K562 (cell line): ENCODE measurements around the gene BRF1. TPM values are rescaled to one million over a fixed set of nuclear protein-coding genes. Genes with fewer than 3 reads are reported as not detected.

ENCODE experiments used
- ATAC-seq: fragments of 200-7000 bp; cut with Tn5 transposase; 3 replicates; pipeline ENCODE4 v1.9.1; 2020; ENCODE audit warnings: moderate library complexity
- BruUV-seq: library from RNA; stranded (reverse); fragments of 400-500 nt; replicated peaks from 2 replicates; lab custom pipeline; 2021; lab: Mats Ljungman, UMichigan
- CTCF ChIA-PET: fragments of 300-600 bp; formaldehyde crosslinking; extraction: SDS; loops from one replicate; lab custom pipeline; 2021; ENCODE audit warnings: low intra/inter-chr PET ratio; lab: Yijun Ruan, JAX
- POLR2A ChIA-PET: fragments of 300-600, 350-650 bp; sonication (Branson Sonifier 250); formaldehyde crosslinking; extraction: SDS; loops from one replicate; lab custom pipeline; 2021; ENCODE audit warnings: antibody characterized with exemption, inconsistent platforms; lab: Yijun Ruan, JAX
- DNase-seq, 4 experiments: peaks; one replicate each; pipeline versions ENCODE4 v3.0.0 to v3.0.0-alpha.2; 2011 to 2018; ENCODE audit warnings: low spot score in 3 of 4, mixed read lengths in 3 of 4; ENCODE audit errors: extremely low read depth in 1 of 4
- FAIRE-seq: peaks from 2 replicates; lab custom pipeline; 2011; peaks lifted over from hg19 to GRCh38; lab: Jason Lieb, UNC
- H2AFZ ChIP-seq: 2 replicates; pipeline ENCODE4 v1.6.0; 2011; ENCODE audit warnings: low read depth, low read length, control low read depth, inconsistent platforms
- H3K27ac ChIP-seq: fragments of 200-600 bp; 3 replicates; pipeline ENCODE4 v1.8.0; 2011; ENCODE audit warnings: low read depth, mild to moderate bottlenecking, control low read depth, inconsistent platforms, low read length, moderate library complexity, mixed read lengths; ENCODE audit errors: extremely low read depth
- H3K27me3 ChIP-seq, 2 experiments: fragments of 300-600 bp in 1 of 2; 2 replicates in 1 of 2; 3 replicates in 1 of 2; pipeline versions ENCODE4 v1.6.0 to v1.8.0; 2011; ENCODE audit warnings: inconsistent platforms in 2 of 2, low read length in 2 of 2, mild to moderate bottlenecking in 1 of 2, mixed read lengths in 1 of 2, moderate library complexity in 1 of 2; ENCODE audit not compliant: control insufficient read depth in 2 of 2, insufficient read depth in 2 of 2
- H3K36me3 ChIP-seq: fragments of 300-600 bp; 3 replicates; pipeline ENCODE4 v1.8.0; 2011; ENCODE audit warnings: mild to moderate bottlenecking, low read length, inconsistent platforms; ENCODE audit not compliant: control insufficient read depth, insufficient read depth
- H3K4me1 ChIP-seq, 2 experiments: fragments of 200-600 bp in 1 of 2; replicated peaks in 1 of 2; 2 replicates in 1 of 2; 3 replicates in 1 of 2; pipeline versions ENCODE4 v1.5.1 to v1.8.0; 2011; ENCODE audit warnings: inconsistent platforms in 2 of 2, low read length in 2 of 2, mild to moderate bottlenecking in 1 of 2, mixed read lengths in 1 of 2, moderate library complexity in 1 of 2; ENCODE audit not compliant: control insufficient read depth in 2 of 2, insufficient read depth in 2 of 2
- H3K4me2 ChIP-seq: 2 replicates; pipeline ENCODE4 v1.6.1; 2011; ENCODE audit warnings: low read length, control low read depth, inconsistent platforms, mixed read lengths; ENCODE audit not compliant: insufficient read depth
- H3K4me3 ChIP-seq: fragments of 200-600 bp; sonication (generic), shearing (Covaris generic); 2 replicates; pipeline ENCODE4 v1.5.1; 2016; ENCODE audit warnings: control low read depth, inconsistent platforms
- H3K79me2 ChIP-seq: fragments of 200-600 bp; 3 replicates; pipeline ENCODE4 v1.8.0; 2011; ENCODE audit warnings: low read length, inconsistent platforms; ENCODE audit not compliant: control insufficient read depth, insufficient read depth
- H3K9ac ChIP-seq, 2 experiments: 2 replicates each; pipeline versions ENCODE4 v1.6.0 to v1.6.1; 2011; ENCODE audit warnings: low read depth in 2 of 2, low read length in 2 of 2, control low read depth in 1 of 2, inconsistent platforms in 1 of 2, mild to moderate bottlenecking in 1 of 2, mixed read lengths in 1 of 2; ENCODE audit not compliant: insufficient read depth in 1 of 2
- H3K9me1 ChIP-seq: one replicate; pipeline ENCODE4 v1.6.0; 2011; ENCODE audit warnings: inconsistent platforms, mild to moderate bottlenecking, low read length, moderate library complexity; ENCODE audit not compliant: control insufficient read depth, insufficient read depth
- H3K9me3 ChIP-seq: replicated peaks from 2 replicates; pipeline ENCODE4 v1.5.1; 2011; ENCODE audit warnings: low read depth, low read length, inconsistent platforms; ENCODE audit not compliant: control insufficient read depth, insufficient read depth
- H4K20me1 ChIP-seq: replicated peaks from 2 replicates; pipeline ENCODE4 v1.6.1; 2011; ENCODE audit warnings: low read length, inconsistent platforms, mixed read lengths; ENCODE audit not compliant: control insufficient read depth, insufficient read depth
- C11orf30 ChIP-seq: fragments of 450-650 bp; IDR thresholded peaks from 2 replicates; pipeline ENCODE4 v1.6.1; 2016; ENCODE audit warnings: low read depth, mild to moderate bottlenecking
- CBX2 ChIP-seq: fragments of 200-600 bp; sonication (generic); IDR thresholded peaks from one replicate; pipeline ENCODE4 v1.6.1; 2012; ENCODE audit warnings: mild to moderate bottlenecking, low read length, inconsistent platforms; ENCODE audit not compliant: insufficient read depth, poor library complexity, severe bottlenecking
- DLX4 ChIP-seq: fragments of 250-450 bp; sonication (Bioruptor Pico); IDR thresholded peaks from 2 replicates; pipeline ENCODE4 v1.6.1; 2021; ENCODE audit warnings: mild to moderate bottlenecking
- DMBX1 ChIP-seq: fragments of 250-450 bp; sonication (Bioruptor Pico); IDR thresholded peaks from 2 replicates; pipeline ENCODE4 v1.8.0; 2022; ENCODE audit warnings: inconsistent platforms, mild to moderate bottlenecking, moderate library complexity, borderline replicate concordance
- ERF ChIP-seq: fragments of 450-650 bp; formaldehyde crosslinking; IDR thresholded peaks from 2 replicates; pipeline ENCODE4 v1.4.0; 2020; ENCODE audit warnings: mild to moderate bottlenecking, mixed read lengths
- FOXP1 ChIP-seq: sonication (generic); formaldehyde crosslinking; IDR thresholded peaks from 2 replicates; pipeline ENCODE4 v1.8.0; 2022; ENCODE audit warnings: mild to moderate bottlenecking, missing genetic modification reagents
- GABPA ChIP-seq: fragments of 200-800 bp; sonication (Bioruptor generic); conservative IDR thresholded peaks from 2 replicates; pipeline ENCODE4 v1.6.1; 2016; ENCODE audit warnings: low read depth, missing genetic modification characterization, missing compliant biosample characterization
- HOXB6 ChIP-seq: fragments of 250-450 bp; sonication (Bioruptor Pico); IDR thresholded peaks from 2 replicates; pipeline ENCODE4 v1.5.1; 2022; ENCODE audit warnings: mild to moderate bottlenecking, borderline replicate concordance
- POLR2AphosphoS5 ChIP-seq: IDR thresholded peaks from 2 replicates; pipeline ENCODE4 v1.6.1; 2011; ENCODE audit warnings: mild to moderate bottlenecking, low read depth, low read length, moderate library complexity; ENCODE audit not compliant: control insufficient read depth, insufficient read depth
- SAFB2 ChIP-seq: fragments of 200-400 bp; formaldehyde crosslinking; IDR thresholded peaks from 2 replicates; pipeline ENCODE4 v1.6.1; 2018; ENCODE audit warnings: borderline replicate concordance, low read length, low read depth, moderate library complexity; ENCODE audit not compliant: severe bottlenecking
- SNIP1 ChIP-seq: fragments of 450-650 bp; IDR thresholded peaks from 2 replicates; pipeline ENCODE4 v1.7.1; 2017; ENCODE audit warnings: low read depth, mild to moderate bottlenecking
- ZKSCAN1 ChIP-seq: fragments of 150-350 bp; IDR thresholded peaks from 2 replicates; pipeline ENCODE4 v1.6.1; 2016; ENCODE audit warnings: low read depth, low read length
- ZZZ3 ChIP-seq: fragments of 450-650 bp; IDR thresholded peaks from 2 replicates; pipeline ENCODE4 v1.6.1; 2016; ENCODE audit warnings: antibody characterized with exemption, mild to moderate bottlenecking, moderate library complexity
- WGBS: fragments of 100-300 bp; shearing (Covaris generic); methylation state at CpG from one replicate; pipeline ENCODE4 v1.1.6; 2016; ENCODE audit warnings: low coverage, mixed read lengths; ENCODE audit not compliant: insufficient coverage; ENCODE audit errors: missing lambda C conversion rate; 5-methylcytosine and 5-hydroxymethylcytosine counted together
- in situ Hi-C: fragments of 300-500 bp; cut with MboI; formaldehyde crosslinking; loops from 4 replicates; pipeline ENCODE4 v1.15.0; 2018; ENCODE audit warnings: inconsistent platforms, mixed read lengths
- intact Hi-C: fragments of 100-400 bp; cut with micrococcal nuclease; formaldehyde crosslinking; loops from 2 replicates; pipeline ENCODE4 v1.14.2; 2022
- polyA plus RNA-seq, 8 experiments: library from polyadenylated mRNA; depleted of rRNA in 4 of 8; stranded (reverse) in 5 of 8; unstranded in 3 of 8; fragments of >200 nt; fragmentation: Nextera tagmentation in 2 of 8; fragmentation: Illumina TruSeq in 1 of 8; extraction: Ambion mirVana in 2 of 8; extraction: Trizol in 1 of 8; gene quantifications; 2 replicates each; pipeline versions ENCODE4 v1.2.1 to v1.2.3, GENCODE V29; 2011 to 2014; ENCODE audit warnings: inconsistent platforms in 1 of 8, missing spikeins in 1 of 8
- total RNA-seq, 7 experiments: library from RNA; depleted of rRNA in 6 of 7; stranded (reverse); fragments of >200 nt in 6 of 7; fragmentation: Illumina TruSeq in 2 of 7; extraction: Trizol in 2 of 7; gene quantifications; 2 replicates each; pipeline versions ENCODE4 v1.2.1 to v1.2.3, GENCODE V29; 2011 to 2021; ENCODE audit warnings: low replicate concordance in 1 of 7
- TF ChIP-seq, protein P1 (sequence below), 2 experiments: fragments of 150-350 bp in 1 of 2; IDR thresholded peaks; 2 replicates each; pipeline ENCODE4 v1.6.1; 2012 to 2016; ENCODE audit warnings: low read depth in 2 of 2, low read length in 2 of 2, mild to moderate bottlenecking in 1 of 2, moderate library complexity in 1 of 2

BRF1 gene
- total and polyA plus RNA-seq, 9 of the 15 experiments (the other 6 are each of a cell fraction or from before 2014, with no cell fraction given): 0.14 to 24.6 (median 8.2) TPM

GRCh38 chr14:105241641-105242040 lies 59.2 kb downstream of the BRF1 start (continued):
- TF ChIP-seq DMBX1 (CRISPR knock-in tag): no peak

DNA sequence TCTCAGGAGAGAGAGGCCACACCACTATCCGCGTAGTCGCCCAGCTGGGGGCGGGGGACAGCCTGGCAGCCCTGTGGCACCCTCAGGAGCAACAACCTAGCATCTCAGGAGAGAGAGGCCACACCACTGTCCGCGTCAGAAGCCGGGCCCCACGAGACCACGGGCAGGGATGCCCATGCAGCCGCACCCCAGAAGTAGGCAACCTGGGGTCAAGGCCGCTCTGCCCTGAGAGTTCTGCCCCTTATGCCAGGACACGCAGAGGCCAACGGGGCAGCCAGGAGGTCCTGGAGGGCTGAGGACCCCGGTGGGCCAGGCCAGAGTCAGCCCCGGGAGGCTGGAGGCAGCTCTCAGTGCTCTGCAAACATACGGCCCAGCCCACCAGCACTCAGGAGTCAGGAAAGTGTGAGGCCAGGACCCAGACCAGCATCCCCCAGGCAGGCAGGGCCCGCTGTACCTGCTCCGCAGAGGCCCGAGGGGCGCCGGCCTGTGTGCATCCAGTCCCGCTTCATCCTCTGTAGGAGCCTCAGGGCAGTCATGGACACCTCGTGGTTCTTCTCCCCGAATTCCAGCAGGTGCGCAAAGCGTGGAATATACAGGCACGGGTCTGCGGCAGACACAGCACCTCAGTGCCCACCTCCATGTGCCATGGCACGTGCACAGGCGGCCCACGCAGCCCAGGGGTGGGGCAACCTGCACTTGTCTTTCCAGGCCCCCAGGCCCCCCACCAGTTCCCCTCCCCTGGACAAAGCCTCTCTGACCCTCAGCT lies 59.8 kb downstream of the BRF1 start:
- peaks cover 12% of the 10 kb centered on the region; the same call in 1 of the 3 replicates for H3K36me3 ChIP-seq
- in situ Hi-C loops: no loop called here
- H3K9me1 ChIP-seq: no peaks in the 10 kb centered on the region
- CTCF ChIA-PET: no interaction called here
- ATAC-seq: no peak
- H3K27me3 ChIP-seq: no peaks in the 10 kb centered on the region
- TF ChIP-seq, protein P1, sequence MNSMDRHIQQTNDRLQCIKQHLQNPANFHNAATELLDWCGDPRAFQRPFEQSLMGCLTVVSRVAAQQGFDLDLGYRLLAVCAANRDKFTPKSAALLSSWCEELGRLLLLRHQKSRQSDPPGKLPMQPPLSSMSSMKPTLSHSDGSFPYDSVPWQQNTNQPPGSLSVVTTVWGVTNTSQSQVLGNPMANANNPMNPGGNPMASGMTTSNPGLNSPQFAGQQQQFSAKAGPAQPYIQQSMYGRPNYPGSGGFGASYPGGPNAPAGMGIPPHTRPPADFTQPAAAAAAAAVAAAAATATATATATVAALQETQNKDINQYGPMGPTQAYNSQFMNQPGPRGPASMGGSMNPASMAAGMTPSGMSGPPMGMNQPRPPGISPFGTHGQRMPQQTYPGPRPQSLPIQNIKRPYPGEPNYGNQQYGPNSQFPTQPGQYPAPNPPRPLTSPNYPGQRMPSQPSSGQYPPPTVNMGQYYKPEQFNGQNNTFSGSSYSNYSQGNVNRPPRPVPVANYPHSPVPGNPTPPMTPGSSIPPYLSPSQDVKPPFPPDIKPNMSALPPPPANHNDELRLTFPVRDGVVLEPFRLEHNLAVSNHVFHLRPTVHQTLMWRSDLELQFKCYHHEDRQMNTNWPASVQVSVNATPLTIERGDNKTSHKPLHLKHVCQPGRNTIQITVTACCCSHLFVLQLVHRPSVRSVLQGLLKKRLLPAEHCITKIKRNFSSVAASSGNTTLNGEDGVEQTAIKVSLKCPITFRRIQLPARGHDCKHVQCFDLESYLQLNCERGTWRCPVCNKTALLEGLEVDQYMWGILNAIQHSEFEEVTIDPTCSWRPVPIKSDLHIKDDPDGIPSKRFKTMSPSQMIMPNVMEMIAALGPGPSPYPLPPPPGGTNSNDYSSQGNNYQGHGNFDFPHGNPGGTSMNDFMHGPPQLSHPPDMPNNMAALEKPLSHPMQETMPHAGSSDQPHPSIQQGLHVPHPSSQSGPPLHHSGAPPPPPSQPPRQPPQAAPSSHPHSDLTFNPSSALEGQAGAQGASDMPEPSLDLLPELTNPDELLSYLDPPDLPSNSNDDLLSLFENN (IDR thresholded peaks at IDR 0.05; ENCODE audit: low read depth in 2 of 2, low read length in 2 of 2): no peak
- TF ChIP-seq SNIP1 (no peak), POLR2AphosphoS5 (no peak), DLX4 (CRISPR knock-in tag) (no peak), ERF (no peak), ZZZ3 (no peak), GABPA (tag) (no peak), HOXB6 (no peak), C11orf30 (no peak), ZKSCAN1 (no peak), CBX2 (no peak), FOXP1 (CRISPR knock-in tag) (no peak), SAFB2 (no peak)
- TF ChIP-seq, all 486 proteins: peak for 0
- H4K20me1 ChIP-seq: no peaks in the 10 kb centered on the region
- POLR2A ChIA-PET: no interaction called here
- no peaks in the 10 kb centered on the region for H3K79me2 ChIP-seq
- no peak overlapping the region for H3K27ac ChIP-seq
- no peaks in the 10 kb centered on the region for H3K4me1 ChIP-seq
- BruUV-seq: no TSS peak
- intact Hi-C loops: no loop called here
- no peaks in the 10 kb centered on the region for H3K9me3 ChIP-seq
- no peak overlapping the region for H3K4me2 ChIP-seq
- H3K4me3 ChIP-seq: no peak overlapping the region
- DNase-seq (no peak), FAIRE-seq (no peak)
- no peak overlapping the region for H2AFZ ChIP-seq
- H3K9ac ChIP-seq: no peak overlapping the region
- 100% methylated on average over 9 of the region's 31 CpGs for WGBS
